GM23338 (cell line): ENCODE results near the gene FAM118B. TPM values are rescaled to one million over a fixed set of nuclear protein-coding genes. Genes with fewer than 3 reads are reported as not detected.

Experiments used
- ATAC-seq: fragments of 200-7000 bp; cut with Tn5 transposase; 3 replicates; pipeline ENCODE4 v1.9.1; 2020
- DNase-seq: peaks from one replicate; pipeline ENCODE4 v3.0.0-alpha.2; 2015; ENCODE audit warnings: low spot score
- H2AFZ ChIP-seq: fragments of 200-600 bp; sonication (generic); 2 replicates; pipeline ENCODE4 v1.8.0; 2016; ENCODE audit warnings: antibody characterized with exemption, mild to moderate bottlenecking, moderate library complexity
- H3F3A ChIP-seq: fragments of 200-600 bp; sonication (generic); replicated peaks from 2 replicates; pipeline ENCODE4 v1.8.0; 2017; ENCODE audit warnings: antibody characterized with exemption, mixed run types, low read depth
- H3K27ac ChIP-seq: fragments of 200-600 bp; sonication (generic); 2 replicates; pipeline ENCODE4 v1.6.1; 2016; ENCODE audit warnings: low read depth
- H3K27me3 ChIP-seq: fragments of 200-600 bp; sonication (generic); 2 replicates; pipeline ENCODE4 v1.8.0; 2016; ENCODE audit warnings: mild to moderate bottlenecking, mixed run types, moderate library complexity; ENCODE audit not compliant: insufficient read depth
- H3K36me3 ChIP-seq: fragments of 200-600 bp; sonication (generic); 2 replicates; pipeline ENCODE4 v1.8.0; 2016; ENCODE audit warnings: mild to moderate bottlenecking; ENCODE audit not compliant: insufficient read depth
- H3K4me1 ChIP-seq: fragments of 200-600 bp; sonication (generic); 2 replicates; pipeline ENCODE4 v1.8.0; 2016; ENCODE audit warnings: mild to moderate bottlenecking, moderate library complexity; ENCODE audit not compliant: insufficient read depth
- H3K4me2 ChIP-seq: fragments of 200-600 bp; sonication (generic); 2 replicates; pipeline ENCODE4 v1.7.1; 2017; ENCODE audit warnings: mixed run types
- H3K4me3 ChIP-seq: fragments of 200-600 bp; sonication (generic); 2 replicates; pipeline ENCODE4 v1.6.1; 2016; ENCODE audit warnings: mixed run types
- H3K79me2 ChIP-seq: fragments of 200-600 bp; sonication (generic); replicated peaks from 2 replicates; pipeline ENCODE4 v1.8.0; 2017; ENCODE audit warnings: mild to moderate bottlenecking; ENCODE audit not compliant: insufficient read depth
- H3K9me2 ChIP-seq: fragments of 200-600 bp; sonication (generic); 2 replicates; pipeline ENCODE4 v1.8.0; 2017; ENCODE audit not compliant: insufficient read depth
- H4K20me1 ChIP-seq: fragments of 200-600 bp; sonication (generic); replicated peaks from 2 replicates; pipeline ENCODE4 v1.8.0; 2017; ENCODE audit warnings: mild to moderate bottlenecking; ENCODE audit not compliant: insufficient read depth
- H3K27ac Mint-ChIP-seq: 2 replicates; pipeline ENCODE4 v1.8.0; 2020; ENCODE audit warnings: inconsistent platforms, mild to moderate bottlenecking, moderate library complexity, mixed read lengths
- H3K27me3 Mint-ChIP-seq: 3 replicates; pipeline ENCODE4 v1.8.0; 2022; ENCODE audit warnings: low read depth, mild to moderate bottlenecking, moderate library complexity, mixed read lengths, inconsistent platforms; ENCODE audit not compliant: insufficient read depth, poor library complexity
- H3K36me3 Mint-ChIP-seq: 3 replicates; pipeline ENCODE4 v1.8.0; 2021; ENCODE audit warnings: low read depth, mild to moderate bottlenecking, inconsistent platforms, moderate library complexity, mixed read lengths
- H3K4me1 Mint-ChIP-seq: 3 replicates; pipeline ENCODE4 v1.8.0; 2020; ENCODE audit warnings: mild to moderate bottlenecking, inconsistent platforms, mixed read lengths
- H3K4me3 Mint-ChIP-seq: 3 replicates; pipeline ENCODE4 v1.8.0; 2021; ENCODE audit warnings: moderate library complexity, mild to moderate bottlenecking, inconsistent platforms, mixed read lengths
- H3K9me3 Mint-ChIP-seq: 3 replicates; pipeline ENCODE4 v1.8.0; 2020; ENCODE audit warnings: moderate library complexity, mild to moderate bottlenecking, inconsistent platforms, mixed read lengths
- CREB1 ChIP-seq: fragments of 250-450 bp; sonication (Bioruptor Pico); IDR thresholded peaks from 2 replicates; pipeline ENCODE4 v1.5.0; 2020; ENCODE audit warnings: low read depth, mild to moderate bottlenecking, moderate library complexity
- ETS1 ChIP-seq: IDR thresholded peaks from 2 replicates; pipeline ENCODE4 v1.6.1; 2016; ENCODE audit warnings: antibody characterized with exemption
- POLR2AphosphoS5 ChIP-seq: IDR thresholded peaks from 2 replicates; pipeline ENCODE4 v1.6.1; 2016; ENCODE audit warnings: antibody characterized with exemption, low read depth
- REST ChIP-seq: IDR thresholded peaks from one replicate; pipeline ENCODE4 v1.6.1; 2018; ENCODE audit warnings: antibody characterized with exemption; ENCODE audit not compliant: unreplicated experiment
- long read RNA-seq: library from polyadenylated mRNA; unstranded; transcript quantifications from one replicate; pipeline ENCODE4 v2.0.0, GENCODE V29; 2020; ENCODE audit not compliant: unreplicated experiment
- polyA plus RNA-seq: library from polyadenylated mRNA; unstranded; fragments of >200 nt; fragmentation: Nextera tagmentation; extraction: Ambion mirVana; gene quantifications from 2 replicates; pipeline ENCODE4 v1.2.1, GENCODE V29; 2016
- total RNA-seq: library from RNA; depleted of rRNA; stranded (reverse); fragments of >200 nt; shearing (Covaris generic); gene quantifications from 2 replicates; pipeline ENCODE4 v1.2.3, GENCODE V29; 2014; rRNA removed

The FAM118B gene
- 43.4 and 75.0 TPM in 2 replicates for total RNA-seq
- 24.7 and 33.7 TPM in 2 replicates for polyA plus RNA-seq
- long read RNA-seq, transcript FAM118B-209 (9 exons, 2,402 nt): major isoform, 16 of 35 reads
- long read RNA-seq, partial matches to known transcripts: 4 of 35 reads
- long read RNA-seq, other reads (novel, unspliced or antisense): 14 of 35 reads

GRCh38 chr11:126211236-126212088 lies at the start of gene FAM118B, which contains the start of gene RPUSD4:
Gene FAM118B (plus strand): TSS chr11:126211782. CDS start chr11:126235002, 23,220 bp downstream.
Gene RPUSD4 (minus strand): TSS chr11:126211650. CDS start chr11:126211638, 12 bp downstream.
- peaks cover 40% of the 10 kb centered on the region for H4K20me1 ChIP-seq
- peaks cover 19% of the 10 kb centered on the region for H3K4me1 ChIP-seq
- H3K79me2 ChIP-seq: peaks cover 67% of the 10 kb centered on the region
- peak within 1 kb of the TSS; percentile 82 for H3K4me3 ChIP-seq
- no peaks in the 10 kb centered on the region; the same call in none of the 2 replicates for H3F3A ChIP-seq
- peak within 1 kb of the TSS; percentile 87 for H2AFZ ChIP-seq
- peaks cover 32% of the 10 kb centered on the region for H3K36me3 ChIP-seq
- peak within 1 kb of the TSS; percentile 96 for H3K4me2 ChIP-seq
- H3K36me3 Mint-ChIP-seq: peaks cover 33% of the 10 kb centered on the region
- H3K27me3 ChIP-seq: no peaks in the 10 kb centered on the region
- H3K4me1 Mint-ChIP-seq: peaks cover 16% of the 10 kb centered on the region
- peak within 1 kb of the TSS; percentile 98 for H3K27ac ChIP-seq
- ATAC-seq (peak; percentile 94), DNase-seq (peak; percentile 99)
- no peaks in the 10 kb centered on the region for H3K9me2 ChIP-seq
- TF ChIP-seq ETS1 (peak; percentile 45; the same call in 1 of the 2 replicates), POLR2AphosphoS5 (peak; percentile 94), CREB1 (peak; percentile 39; the same call in 1 of the 2 replicates), REST (no peak)
- H3K4me3 Mint-ChIP-seq: peak within 1 kb of the TSS; percentile 98
- H3K27me3 Mint-ChIP-seq: peaks cover 8% of the 10 kb centered on the region
- H3K27ac Mint-ChIP-seq: peak within 1 kb of the TSS; percentile 99
- H3K9me3 Mint-ChIP-seq: peaks cover 2% of the 10 kb centered on the region; the same call in 1 of the 3 replicates

GRCh38 chr11:126162306-126163030 lies 49.1 kb upstream of the FAM118B start:
- H3K27ac ChIP-seq: no peak overlapping the region
- Mint-ChIP-seq H3K4me3 (no peak overlapping the region), H3K36me3 (no peaks in the 10 kb centered on the region), H3K27ac (no peak overlapping the region), H3K27me3 (peaks cover 16% of the 10 kb centered on the region), H3K9me3 (no peaks in the 10 kb centered on the region), H3K4me1 (peaks cover 23% of the 10 kb centered on the region)
- H3K4me3 ChIP-seq: no peak overlapping the region
- no peaks in the 10 kb centered on the region for H3K79me2 ChIP-seq
- H3K27me3 ChIP-seq: no peaks in the 10 kb centered on the region
- H3K4me2 ChIP-seq: no peak overlapping the region
- peaks cover 26% of the 10 kb centered on the region for H3K4me1 ChIP-seq
- no peak overlapping the region for H2AFZ ChIP-seq
- H3K9me2 ChIP-seq: 0 out of 2 replicates have a peak, but pooled peaks cover 3% of the 10 kb centered on the region
- no peaks in the 10 kb centered on the region for H4K20me1 ChIP-seq
- 0 out of 2 replicates have a peak, but pooled peaks cover 4% of the 10 kb centered on the region for H3F3A ChIP-seq
- H3K36me3 ChIP-seq: no peaks in the 10 kb centered on the region
- ATAC-seq: no peak
- no peak for DNase-seq
- TF ChIP-seq REST (no peak), ETS1 (no peak)
